HG03457 (cell line): ENCODE measurements around the gene ERICH6.
"Not testable (repeated sequence)": the region's sequence is repeated elsewhere in the genome, so short reads cannot be mapped to it uniquely, and the experiment has no call there.

Source experiments
- ATAC-seq: cut with Tn5 transposase; IDR thresholded peaks from one replicate; pipeline ENCODE4 v1.9.1; 2021; ENCODE audit warnings: moderate number of reproducible peaks; ENCODE audit not compliant: unreplicated experiment

Gene ERICH6

GRCh38 chr3:150682279-150682678 is 21.4 kb downstream of the ERICH6 start:
- ATAC-seq = no peak

GRCh38 chr3:150681057-150681456 is 22.7 kb downstream of the ERICH6 start:
- peak; percentile 84 for ATAC-seq

GRCh38 chr3:150680562-150680961 is 23.2 kb downstream of the ERICH6 start:
- no peak for ATAC-seq

GRCh38 chr3:150675587-150675986 is 28.1 kb downstream of the ERICH6 start:
- ATAC-seq = no peak

- ATAC-seq = no peak
These were observed 29.8 kb downstream of the ERICH6 start for GRCh38 chr3:150673966-150674365.

GRCh38 chr3:150666167-150666566 is 37.6 kb downstream of the ERICH6 start:
- ATAC-seq = no peak

GRCh38 chr3:150663461-150663860 is 40.3 kb downstream of the ERICH6 start:
- ATAC-seq = no peak

- ATAC-seq = no peak
These were observed 41.1 kb downstream of the ERICH6 start for GRCh38 chr3:150662410-150663200.

GRCh38 chr3:150656316-150656715 is 47.4 kb downstream of the ERICH6 start:
- ATAC-seq = no peak

- peak; percentile 66 for ATAC-seq
These were observed 50.6 kb downstream of the ERICH6 start for GRCh38 chr3:150653110-150653561.

- no peak for ATAC-seq
These were observed 63.5 kb downstream of the ERICH6 start for GRCh38 chr3:150640256-150640655.

- no peak for ATAC-seq
These were observed 64.5 kb downstream of the ERICH6 start for GRCh38 chr3:150639262-150639661.

- no peak for ATAC-seq
These were observed 67.5 kb downstream of the ERICH6 start for GRCh38 chr3:150636258-150636657.

- no peak for ATAC-seq
These were observed 68.2 kb downstream of the ERICH6 start for GRCh38 chr3:150635526-150635925.

GRCh38 chr3:150635076-150635475 is 68.6 kb downstream of the ERICH6 start:
- no peak for ATAC-seq

- ATAC-seq = no peak
These were observed 72.1 kb downstream of the ERICH6 start for GRCh38 chr3:150631515-150632221.

GRCh38 chr3:150627557-150627956 is 76.2 kb downstream of the ERICH6 start:
- no peak for ATAC-seq

- ATAC-seq = no peak
These were observed 77.4 kb downstream of the ERICH6 start for GRCh38 chr3:150626148-150626930.

- ATAC-seq = no peak
These were observed 79.8 kb downstream of the ERICH6 start for GRCh38 chr3:150623945-150624344.

GRCh38 chr3:150622955-150623354 is 80.8 kb downstream of the ERICH6 start:
- not testable (repeated sequence) for ATAC-seq

- ATAC-seq = no peak
These were observed 83.6 kb downstream of the ERICH6 start for GRCh38 chr3:150620002-150620689.
